Fibroblast of skin of right quadriceps (primary cell): ENCODE measurements around the gene BIRC5.

Experiments used
- DNase-seq: peaks from one replicate; pipeline ENCODE4 v3.0.0-alpha.2; 2013

Gene BIRC5

DNA sequence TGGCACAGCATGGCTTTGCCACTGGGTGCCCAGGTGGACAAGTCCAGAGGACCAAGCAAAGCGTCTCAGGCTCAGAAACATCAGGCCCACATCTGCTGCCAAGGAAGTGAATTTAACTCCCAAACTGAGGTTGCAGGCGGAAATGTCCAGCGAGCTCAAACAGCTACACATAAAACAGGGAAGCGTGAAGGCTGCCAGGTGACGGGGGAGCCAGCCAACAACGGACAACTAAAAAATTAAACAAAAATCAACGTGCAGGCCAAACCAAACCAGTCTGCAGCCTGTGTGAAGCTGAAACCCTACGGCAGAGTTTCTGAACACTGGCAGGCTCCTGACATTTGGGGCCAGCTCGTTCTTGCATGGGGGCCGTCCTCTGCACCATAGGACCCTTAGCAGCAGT, 29.7 kb upstream of the BIRC5 start:
- no peak for DNase-seq

DNA sequence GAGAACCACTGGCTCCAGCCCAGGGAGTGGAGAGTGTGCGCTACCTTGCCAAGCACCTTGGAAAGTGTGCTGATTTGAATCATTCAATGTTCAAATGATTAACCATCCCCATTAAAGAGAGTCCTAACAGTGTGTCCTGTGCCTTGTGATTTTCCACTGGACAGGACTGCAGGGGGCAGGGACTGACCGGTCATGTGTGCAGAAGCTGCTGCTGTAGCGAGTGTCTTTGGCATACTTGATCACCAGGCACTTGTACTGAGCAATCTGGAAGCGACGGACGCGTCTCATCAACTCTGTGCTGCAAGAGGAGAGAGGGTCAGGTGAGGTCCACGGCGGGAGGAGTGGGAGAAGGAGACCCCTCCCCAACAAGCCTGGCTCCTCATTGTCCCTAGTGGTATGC, 29.2 kb upstream of the BIRC5 start:
- no peak for DNase-seq

DNA sequence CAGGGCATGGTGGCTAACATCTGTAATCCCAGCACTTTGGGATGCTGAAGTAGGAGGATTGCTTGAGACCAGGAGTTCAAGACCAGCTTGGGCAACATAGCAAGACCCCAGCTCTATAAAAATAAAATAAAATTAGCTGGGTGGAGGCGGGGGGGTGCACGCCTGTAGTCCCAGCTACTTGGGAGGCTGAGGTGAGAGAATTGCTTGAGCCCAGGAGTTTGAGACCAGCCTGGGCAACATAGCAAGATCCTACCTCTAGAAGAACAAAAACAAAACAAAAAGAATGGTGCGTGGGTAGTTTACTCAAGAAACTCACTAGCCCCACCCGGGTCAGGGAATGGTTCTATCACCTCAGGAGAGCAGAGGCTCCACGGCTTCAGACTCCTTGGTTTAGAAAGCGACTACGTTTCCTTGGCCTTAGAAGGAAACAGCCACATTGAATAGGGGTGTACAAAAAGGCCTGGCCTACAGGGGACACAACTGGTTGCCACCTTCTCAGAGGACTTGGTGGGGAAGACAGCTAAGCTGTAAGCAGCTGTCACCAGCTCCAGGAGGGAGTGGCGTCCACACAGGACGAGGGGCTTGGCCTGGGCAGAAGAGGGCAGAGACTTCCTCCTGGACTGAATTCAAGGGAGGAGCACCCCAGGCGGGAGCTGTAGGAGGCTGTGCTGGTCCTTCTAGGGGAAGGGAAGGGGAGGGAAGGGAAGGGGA, 27.9 kb upstream of the BIRC5 start:
- peak; percentile 18 for DNase-seq

DNA sequence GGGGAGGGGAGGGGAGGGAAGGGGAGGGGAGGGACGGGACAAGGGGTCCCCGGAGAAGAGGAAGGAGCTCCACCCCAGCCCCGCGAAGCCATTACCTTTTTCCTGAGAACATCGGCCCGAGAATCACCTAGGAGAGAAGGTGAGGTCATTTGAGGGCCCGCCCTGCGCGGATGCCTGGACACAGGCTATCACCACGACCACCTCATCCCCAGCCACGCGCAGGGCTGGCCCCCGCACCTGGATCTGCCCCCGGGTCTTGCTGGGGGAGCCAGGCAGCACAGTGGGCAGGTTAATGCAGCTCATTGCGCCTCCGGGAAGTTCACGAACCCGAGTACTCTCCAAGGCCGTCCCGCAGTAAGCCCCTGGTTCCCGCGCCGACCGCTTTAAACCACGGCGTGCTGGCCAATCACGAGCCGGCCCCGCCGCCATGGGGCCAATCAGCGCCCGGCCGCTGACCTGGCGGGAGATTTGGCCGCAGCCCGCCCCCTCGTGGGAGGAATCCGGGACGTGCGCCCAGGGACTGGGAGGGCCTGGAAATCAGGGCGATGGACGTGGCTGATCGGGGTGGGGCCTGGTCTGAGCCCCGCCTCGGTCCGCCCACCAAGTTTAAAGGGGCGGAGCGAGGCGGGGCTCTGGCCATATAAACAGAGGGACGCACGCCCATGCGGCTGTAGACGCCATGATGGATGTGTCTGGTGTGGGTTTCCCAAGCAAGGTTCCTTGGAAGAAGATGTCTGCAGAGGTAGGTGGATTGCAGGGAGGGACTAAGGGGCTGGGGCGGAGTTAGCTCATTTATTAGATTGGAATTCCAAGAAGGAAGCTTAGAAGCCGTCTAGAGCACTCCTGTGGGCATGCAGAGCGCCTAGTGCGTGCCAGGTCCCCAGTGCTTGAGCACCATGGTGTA, 27.1 kb upstream of the BIRC5 start, which contains the start of the genes AFMID and TK1:
Gene AFMID, plus strand, starts transcription at position 671 of the 904 bp plus-strand sequence. Its CDS starts 9 bp downstream, at position 680.
Gene TK1, minus strand, starts transcription at position 361 of the 904 bp plus-strand sequence. Its CDS starts 58 bp downstream, at position 303.
- peak; percentile 97 for DNase-seq

DNA sequence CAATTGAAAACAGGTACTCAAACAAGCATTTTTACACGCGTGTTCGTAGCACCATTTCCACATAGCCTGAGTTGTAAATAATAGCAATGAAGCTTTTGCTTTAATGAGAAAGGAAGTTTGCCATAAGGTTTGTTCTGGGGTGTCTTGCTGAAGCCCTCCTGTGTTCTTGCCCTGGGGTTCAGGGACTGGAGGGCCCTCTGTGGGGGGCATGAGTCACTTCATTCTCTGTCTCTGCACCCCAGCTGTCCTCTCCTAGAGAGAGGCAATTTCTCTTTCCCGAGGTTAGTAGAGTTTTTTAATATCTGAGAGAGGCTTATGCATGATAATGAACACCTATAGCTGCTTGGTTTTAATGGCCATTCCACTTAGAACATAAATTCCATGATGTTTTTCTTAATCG, 17.3 kb upstream of the BIRC5 start:
- DNase-seq = no peak

DNA sequence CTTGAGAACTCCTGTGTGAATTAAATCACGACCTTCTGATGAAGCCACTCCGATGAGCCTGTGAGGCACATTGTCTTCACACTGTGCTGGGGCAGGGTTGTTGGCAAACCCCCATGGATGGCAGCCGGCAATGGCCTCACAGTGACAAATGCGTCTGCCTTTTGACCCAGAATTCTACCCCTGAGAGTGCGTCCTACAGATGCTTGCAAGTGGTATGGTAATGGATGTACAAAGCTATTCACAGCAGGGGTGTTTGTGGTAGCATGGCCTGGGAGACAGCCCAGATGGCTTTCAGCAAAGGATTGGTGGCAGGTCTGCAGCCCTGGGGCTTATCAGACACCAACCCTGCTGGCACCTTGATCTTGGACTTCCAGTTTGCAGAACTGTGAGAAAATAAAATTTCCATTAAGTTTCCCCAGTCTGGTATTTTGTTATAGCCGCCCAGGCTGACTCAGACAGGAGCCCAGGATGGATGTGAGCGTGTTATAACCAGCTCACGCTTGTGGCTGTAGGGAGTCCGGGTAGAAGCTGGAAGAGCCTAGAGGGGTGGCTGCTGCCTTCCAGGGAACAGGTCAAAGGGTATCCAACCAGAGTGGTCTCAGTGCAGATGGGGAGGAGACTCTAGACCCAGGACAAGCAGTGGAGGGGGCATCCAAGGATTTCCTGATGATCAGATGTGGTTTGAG, 16.8 kb upstream of the BIRC5 start:
- no peak for DNase-seq

DNA sequence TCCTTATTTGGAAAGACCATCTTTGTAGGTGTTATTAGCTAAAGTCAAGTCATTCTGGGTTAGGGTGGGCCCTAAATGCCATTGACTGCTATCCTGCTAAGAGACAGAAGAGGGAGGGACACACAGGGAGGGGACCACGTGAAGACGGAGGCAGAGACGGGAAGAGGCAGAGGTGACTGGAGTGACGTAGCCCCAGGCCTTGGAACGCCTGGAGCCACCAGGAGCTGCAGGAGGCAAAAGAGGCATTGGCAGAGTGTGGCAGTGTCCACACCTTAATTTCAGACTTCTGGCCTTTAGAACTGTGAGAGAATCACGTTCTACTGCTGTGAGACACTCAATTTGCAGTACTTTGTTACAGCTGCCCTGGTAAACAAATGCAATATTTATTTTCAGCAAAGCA, 13.6 kb upstream of the BIRC5 start:
- DNase-seq = no peak

DNA sequence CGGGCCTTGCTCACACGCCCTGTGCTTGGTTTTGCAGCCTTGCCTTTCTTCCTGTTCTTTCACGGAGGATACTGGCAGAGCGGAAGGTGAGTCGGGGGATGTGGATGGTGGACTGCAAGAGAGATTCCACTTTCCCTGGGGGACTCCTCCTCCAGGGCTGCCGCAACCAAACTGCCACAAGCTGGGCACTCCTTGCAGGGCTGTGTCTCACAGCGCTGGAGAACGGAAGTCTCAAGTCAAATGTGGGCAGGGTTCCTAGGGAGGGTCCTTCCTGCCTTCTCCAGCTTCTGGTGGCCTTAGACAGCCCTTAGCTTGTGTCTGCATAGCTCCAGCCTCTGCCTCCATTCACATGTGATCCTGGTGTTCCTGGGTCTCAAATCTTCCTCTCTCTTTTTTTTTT, 11.4 kb upstream of the BIRC5 start:
- no peak for DNase-seq

DNA sequence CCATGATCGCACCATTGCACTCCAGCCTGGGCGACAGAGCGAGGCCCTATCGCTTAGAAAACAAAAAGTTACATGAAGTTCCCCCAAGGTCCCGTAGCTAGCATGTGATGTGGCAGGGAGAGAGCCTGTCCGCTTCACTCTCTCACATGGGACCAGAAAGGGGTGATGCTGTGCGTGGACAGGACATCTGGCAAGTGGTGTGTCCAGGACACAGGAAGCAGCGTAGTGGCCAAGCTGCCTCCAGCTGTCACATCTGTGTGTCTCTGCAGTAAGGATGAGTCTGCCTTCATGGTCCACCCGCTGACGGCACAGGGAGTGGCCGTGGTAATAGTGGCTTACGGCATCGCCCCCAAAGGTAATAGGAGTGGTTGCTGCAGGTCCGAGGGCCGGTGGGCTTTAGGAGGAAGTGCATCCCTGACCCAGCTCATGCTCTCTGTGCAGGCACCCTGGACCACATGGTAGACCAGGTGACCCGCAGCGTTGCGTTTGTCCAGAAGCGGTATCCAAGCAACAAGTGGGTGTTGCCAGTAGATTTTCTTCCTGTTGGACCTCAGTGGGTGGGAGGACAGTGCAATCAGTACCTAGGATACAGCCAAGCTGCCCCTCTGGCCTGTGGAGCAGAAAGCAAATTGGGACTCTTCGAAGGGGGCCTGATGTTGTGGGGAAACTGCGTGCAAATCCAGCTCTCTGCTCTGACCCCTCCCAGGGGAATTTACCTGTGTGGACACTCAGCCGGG, 9.5 kb upstream of the BIRC5 start:
- DNase-seq = no peak

DNA sequence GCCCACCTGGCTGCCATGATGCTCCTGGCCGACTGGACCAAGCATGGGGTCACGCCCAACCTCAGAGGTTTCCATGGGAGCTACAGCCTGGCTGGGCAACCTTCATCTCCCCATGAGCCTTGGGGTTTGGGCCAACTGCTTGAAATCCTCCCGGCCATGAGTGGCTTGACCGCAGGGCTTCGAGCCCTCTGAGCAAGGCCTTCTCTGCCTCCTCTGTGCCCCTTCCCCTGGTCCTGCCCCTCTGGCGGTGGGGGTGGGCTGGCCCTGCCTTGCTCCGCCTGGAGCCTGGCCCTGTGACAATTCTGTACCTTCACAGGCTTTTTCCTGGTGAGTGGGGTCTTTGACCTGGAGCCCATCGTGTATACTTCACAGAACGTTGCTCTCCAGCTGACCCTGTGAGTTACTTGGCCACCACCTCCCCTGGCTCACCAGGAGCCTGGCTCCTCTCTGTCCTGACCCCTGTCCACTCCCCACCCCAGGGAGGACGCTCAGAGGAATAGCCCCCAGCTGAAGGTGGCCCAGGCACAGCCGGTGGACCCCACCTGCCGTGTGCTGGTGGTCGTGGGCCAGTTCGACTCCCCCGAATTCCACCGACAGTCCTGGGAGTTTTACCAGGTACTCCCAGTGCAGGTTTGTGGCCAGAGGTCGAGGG, 8.8 kb upstream of the BIRC5 start:
- DNase-seq = no peak

DNA sequence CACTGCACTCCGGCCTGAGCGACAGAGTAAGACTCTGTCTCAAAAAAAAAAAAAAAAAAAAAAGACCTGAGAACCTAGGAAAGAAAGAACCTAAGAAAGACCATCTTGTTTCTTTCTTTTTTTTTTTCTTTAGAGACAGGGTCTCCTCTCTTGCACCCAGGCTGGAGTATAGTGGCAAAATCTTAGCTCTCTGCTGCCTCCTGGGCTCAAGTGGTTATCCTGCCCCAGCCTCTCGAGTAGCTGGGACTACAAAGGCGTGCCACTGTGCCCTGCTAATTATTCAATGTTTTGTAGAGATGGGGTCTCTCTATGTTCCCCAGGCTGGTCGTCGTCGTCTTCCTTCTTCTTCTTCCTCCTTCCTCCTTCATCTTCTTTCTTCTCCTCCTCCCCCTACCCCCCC, 7.8 kb upstream of the BIRC5 start:
- no peak for DNase-seq

DNA sequence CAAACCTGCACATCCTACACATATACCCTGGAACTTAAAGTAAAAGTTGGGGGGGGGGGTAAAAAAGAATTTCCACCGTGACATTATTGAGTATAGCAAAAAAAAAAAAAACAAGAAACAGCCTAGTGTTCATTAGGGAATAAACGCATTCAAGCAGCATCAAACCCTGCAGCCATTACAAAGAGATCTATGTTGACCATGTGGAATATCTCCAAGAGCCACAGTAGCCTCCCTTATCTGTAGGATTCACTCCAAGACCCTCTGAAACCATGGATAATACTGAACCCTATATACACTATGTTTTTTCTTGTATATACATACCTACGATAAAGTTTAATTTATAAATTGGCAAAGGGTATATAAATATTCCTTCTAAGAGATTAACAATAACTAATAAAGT, 5.6 kb upstream of the BIRC5 start:
- DNase-seq = no peak

DNA sequence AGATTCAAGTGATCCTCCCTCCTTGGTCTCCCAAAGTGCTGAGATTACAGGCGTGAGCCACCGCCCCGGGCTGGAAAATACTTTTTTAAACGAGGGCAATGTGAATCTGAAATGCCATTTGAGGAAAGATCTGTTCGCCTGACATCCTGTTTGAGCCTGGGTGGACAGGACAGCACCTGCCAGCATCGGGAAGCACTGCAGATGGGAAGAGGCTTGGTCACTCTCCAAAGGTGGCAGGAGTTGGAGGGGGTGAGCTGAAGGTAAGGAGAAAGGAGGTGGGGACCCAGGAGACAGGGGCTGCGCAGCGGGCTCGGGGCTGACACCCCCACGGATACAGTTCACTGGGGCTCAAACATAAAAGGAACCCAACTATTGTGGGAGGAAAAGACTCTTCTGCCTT, 3.9 kb upstream of the BIRC5 start:
- no peak for DNase-seq

DNA sequence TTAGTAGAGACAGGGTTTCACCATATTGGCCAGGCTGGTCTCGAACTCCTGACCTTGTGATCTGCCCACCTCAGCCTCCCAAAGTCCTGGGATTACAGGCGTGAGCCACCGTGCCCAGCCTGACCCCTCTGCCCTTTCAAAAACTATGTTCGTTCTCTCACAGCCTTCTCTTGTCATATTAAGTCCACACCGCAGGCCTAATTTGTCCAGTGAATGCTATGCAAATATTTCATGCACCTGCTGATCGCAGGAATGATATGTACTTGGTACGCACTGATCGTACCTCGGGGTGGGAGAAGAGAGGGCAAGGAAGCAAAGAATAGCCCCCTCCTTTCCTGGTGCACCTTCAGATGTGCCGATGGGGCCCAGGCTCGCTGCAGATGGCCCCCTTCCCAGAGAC, 3.0 kb upstream of the BIRC5 start:
- no peak for DNase-seq

DNA sequence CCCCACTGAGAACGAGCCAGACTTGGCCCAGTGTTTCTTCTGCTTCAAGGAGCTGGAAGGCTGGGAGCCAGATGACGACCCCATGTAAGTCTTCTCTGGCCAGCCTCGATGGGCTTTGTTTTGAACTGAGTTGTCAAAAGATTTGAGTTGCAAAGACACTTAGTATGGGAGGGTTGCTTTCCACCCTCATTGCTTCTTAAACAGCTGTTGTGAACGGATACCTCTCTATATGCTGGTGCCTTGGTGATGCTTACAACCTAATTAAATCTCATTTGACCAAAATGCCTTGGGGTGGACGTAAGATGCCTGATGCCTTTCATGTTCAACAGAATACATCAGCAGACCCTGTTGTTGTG, 631 bp downstream of the BIRC5 start:
- no peak for DNase-seq

DNA sequence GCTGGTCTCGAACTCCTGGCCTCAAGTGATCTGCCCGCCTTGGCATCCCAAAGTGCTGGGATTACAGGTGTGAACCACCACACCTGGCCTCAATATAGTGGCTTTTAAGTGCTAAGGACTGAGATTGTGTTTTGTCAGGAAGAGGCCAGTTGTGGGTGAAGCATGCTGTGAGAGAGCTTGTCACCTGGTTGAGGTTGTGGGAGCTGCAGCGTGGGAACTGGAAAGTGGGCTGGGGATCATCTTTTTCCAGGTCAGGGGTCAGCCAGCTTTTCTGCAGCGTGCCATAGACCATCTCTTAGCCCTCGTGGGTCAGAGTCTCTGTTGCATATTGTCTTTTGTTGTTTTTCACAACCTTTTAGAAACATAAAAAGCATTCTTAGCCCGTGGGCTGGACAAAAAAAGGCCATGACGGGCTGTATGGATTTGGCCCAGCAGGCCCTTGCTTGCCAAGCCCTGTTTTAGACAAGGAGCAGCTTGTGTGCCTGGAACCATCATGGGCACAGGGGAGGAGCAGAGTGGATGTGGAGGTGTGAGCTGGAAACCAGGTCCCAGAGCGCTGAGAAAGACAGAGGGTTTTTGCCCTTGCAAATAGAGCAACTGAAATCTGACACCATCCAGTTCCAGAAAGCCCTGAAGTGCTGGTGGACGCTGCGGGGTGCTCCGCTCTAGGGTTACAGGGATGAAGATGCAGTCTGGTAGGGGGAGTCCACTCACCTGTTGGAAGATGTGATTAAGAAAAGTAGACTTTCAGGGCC, 5.5 kb downstream of the BIRC5 start:
- DNase-seq = no peak

DNA sequence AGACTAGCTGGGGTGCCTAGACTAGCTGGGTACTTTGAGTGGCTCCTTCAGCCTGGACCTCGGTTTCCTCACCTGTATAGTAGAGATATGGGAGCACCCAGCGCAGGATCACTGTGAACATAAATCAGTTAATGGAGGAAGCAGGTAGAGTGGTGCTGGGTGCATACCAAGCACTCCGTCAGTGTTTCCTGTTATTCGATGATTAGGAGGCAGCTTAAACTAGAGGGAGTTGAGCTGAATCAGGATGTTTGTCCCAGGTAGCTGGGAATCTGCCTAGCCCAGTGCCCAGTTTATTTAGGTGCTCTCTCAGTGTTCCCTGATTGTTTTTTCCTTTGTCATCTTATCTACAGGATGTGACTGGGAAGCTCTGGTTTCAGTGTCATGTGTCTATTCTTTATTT, 9.0 kb downstream of the BIRC5 start:
- no peak for DNase-seq

DNA sequence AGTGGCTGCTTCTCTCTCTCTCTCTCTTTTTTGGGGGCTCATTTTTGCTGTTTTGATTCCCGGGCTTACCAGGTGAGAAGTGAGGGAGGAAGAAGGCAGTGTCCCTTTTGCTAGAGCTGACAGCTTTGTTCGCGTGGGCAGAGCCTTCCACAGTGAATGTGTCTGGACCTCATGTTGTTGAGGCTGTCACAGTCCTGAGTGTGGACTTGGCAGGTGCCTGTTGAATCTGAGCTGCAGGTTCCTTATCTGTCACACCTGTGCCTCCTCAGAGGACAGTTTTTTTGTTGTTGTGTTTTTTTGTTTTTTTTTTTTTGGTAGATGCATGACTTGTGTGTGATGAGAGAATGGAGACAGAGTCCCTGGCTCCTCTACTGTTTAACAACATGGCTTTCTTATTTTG, 9.7 kb downstream of the BIRC5 start:
- no peak for DNase-seq

DNA sequence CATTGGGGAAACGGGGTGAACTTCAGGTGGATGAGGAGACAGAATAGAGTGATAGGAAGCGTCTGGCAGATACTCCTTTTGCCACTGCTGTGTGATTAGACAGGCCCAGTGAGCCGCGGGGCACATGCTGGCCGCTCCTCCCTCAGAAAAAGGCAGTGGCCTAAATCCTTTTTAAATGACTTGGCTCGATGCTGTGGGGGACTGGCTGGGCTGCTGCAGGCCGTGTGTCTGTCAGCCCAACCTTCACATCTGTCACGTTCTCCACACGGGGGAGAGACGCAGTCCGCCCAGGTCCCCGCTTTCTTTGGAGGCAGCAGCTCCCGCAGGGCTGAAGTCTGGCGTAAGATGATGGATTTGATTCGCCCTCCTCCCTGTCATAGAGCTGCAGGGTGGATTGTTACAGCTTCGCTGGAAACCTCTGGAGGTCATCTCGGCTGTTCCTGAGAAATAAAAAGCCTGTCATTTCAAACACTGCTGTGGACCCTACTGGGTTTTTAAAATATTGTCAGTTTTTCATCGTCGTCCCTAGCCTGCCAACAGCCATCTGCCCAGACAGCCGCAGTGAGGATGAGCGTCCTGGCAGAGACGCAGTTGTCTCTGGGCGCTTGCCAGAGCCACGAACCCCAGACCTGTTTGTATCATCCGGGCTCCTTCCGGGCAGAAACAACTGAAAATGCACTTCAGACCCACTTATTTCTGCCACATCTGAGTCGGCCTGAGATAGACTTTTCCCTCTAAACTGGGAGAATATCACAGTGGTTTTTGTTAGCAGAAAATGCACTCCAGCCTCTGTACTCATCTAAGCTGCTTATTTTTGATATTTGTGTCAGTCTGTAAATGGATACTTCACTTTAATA, 10.4 kb downstream of the BIRC5 start:
- no peak for DNase-seq

DNA sequence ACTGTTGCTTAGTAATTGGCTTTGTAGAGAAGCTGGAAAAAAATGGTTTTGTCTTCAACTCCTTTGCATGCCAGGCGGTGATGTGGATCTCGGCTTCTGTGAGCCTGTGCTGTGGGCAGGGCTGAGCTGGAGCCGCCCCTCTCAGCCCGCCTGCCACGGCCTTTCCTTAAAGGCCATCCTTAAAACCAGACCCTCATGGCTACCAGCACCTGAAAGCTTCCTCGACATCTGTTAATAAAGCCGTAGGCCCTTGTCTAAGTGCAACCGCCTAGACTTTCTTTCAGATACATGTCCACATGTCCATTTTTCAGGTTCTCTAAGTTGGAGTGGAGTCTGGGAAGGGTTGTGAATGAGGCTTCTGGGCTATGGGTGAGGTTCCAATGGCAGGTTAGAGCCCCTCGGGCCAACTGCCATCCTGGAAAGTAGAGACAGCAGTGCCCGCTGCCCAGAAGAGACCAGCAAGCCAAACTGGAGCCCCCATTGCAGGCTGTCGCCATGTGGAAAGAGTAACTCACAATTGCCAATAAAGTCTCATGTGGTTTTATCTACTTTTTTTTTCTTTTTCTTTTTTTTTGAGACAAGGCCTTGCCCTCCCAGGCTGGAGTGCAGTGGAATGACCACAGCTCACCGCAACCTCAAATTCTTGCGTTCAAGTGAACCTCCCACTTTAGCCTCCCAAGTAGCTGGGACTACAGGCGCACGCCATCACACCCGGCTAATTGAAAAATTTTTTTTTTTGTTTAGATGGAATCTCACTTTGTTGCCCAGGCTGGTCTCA, 11.2 kb downstream of the BIRC5 start:
- DNase-seq = no peak
